HG02678 (cell line): ENCODE data around the gene ADI1.
"Not testable (repeated sequence)": the region's sequence is repeated elsewhere in the genome, so short reads cannot be mapped to it uniquely, and the experiment has no call there.

Source experiments
- ATAC-seq: cut with Tn5 transposase; IDR thresholded peaks from one replicate; pipeline ENCODE4 v1.9.1; 2021; ENCODE audit warnings: mild to moderate bottlenecking, moderate library complexity; ENCODE audit not compliant: unreplicated experiment

ADI1 gene

GRCh38 chr2:3464401-3465005, 54.8 kb downstream of the ADI1 start:
- ATAC-seq = no peak

- no peak for ATAC-seq
Measured at GRCh38 chr2:3463944-3464343, 55.4 kb downstream of the ADI1 start.

GRCh38 chr2:3463186-3463835, 56.0 kb downstream of the ADI1 start:
- ATAC-seq = no peak

GRCh38 chr2:3462493-3463104, 56.7 kb downstream of the ADI1 start:
- ATAC-seq = no peak

GRCh38 chr2:3461801-3462492, 57.4 kb downstream of the ADI1 start:
- ATAC-seq = peak; percentile 77

GRCh38 chr2:3460831-3461800, 58.2 kb downstream of the ADI1 start:
- ATAC-seq = peak; percentile 1

GRCh38 chr2:3460156-3460555, 59.2 kb downstream of the ADI1 start:
- ATAC-seq = no peak

GRCh38 chr2:3459185-3460015, 59.9 kb downstream of the ADI1 start:
- no peak for ATAC-seq

GRCh38 chr2:3458396-3459184, 60.7 kb downstream of the ADI1 start:
- ATAC-seq = no peak

GRCh38 chr2:3457524-3458395, 61.6 kb downstream of the ADI1 start:
- no peak for ATAC-seq

- no peak for ATAC-seq
Measured at GRCh38 chr2:3456125-3456524, 63.2 kb downstream of the ADI1 start.

GRCh38 chr2:3454802-3455201, 64.5 kb downstream of the ADI1 start:
- ATAC-seq = no peak

GRCh38 chr2:3454005-3454404, 65.3 kb downstream of the ADI1 start:
- not testable (repeated sequence) for ATAC-seq

- ATAC-seq = no peak
Measured at GRCh38 chr2:3453190-3453999, 65.9 kb downstream of the ADI1 start.

GRCh38 chr2:3451926-3452671, 67.2 kb downstream of the ADI1 start:
- ATAC-seq = no peak

- no peak for ATAC-seq
Measured at GRCh38 chr2:3451169-3451568, 68.2 kb downstream of the ADI1 start.
